HG02885 (cell line): ENCODE measurements around the gene DUSP11.
"Not testable (repeated sequence)": the region's sequence is repeated elsewhere in the genome, so short reads cannot be mapped to it uniquely, and the experiment has no call there.

ENCODE experiments used
- ATAC-seq: cut with Tn5 transposase; IDR thresholded peaks from one replicate; pipeline ENCODE4 v1.9.1; 2021; ENCODE audit warnings: mild to moderate bottlenecking; ENCODE audit not compliant: unreplicated experiment, poor library complexity

The DUSP11 gene

DNA sequence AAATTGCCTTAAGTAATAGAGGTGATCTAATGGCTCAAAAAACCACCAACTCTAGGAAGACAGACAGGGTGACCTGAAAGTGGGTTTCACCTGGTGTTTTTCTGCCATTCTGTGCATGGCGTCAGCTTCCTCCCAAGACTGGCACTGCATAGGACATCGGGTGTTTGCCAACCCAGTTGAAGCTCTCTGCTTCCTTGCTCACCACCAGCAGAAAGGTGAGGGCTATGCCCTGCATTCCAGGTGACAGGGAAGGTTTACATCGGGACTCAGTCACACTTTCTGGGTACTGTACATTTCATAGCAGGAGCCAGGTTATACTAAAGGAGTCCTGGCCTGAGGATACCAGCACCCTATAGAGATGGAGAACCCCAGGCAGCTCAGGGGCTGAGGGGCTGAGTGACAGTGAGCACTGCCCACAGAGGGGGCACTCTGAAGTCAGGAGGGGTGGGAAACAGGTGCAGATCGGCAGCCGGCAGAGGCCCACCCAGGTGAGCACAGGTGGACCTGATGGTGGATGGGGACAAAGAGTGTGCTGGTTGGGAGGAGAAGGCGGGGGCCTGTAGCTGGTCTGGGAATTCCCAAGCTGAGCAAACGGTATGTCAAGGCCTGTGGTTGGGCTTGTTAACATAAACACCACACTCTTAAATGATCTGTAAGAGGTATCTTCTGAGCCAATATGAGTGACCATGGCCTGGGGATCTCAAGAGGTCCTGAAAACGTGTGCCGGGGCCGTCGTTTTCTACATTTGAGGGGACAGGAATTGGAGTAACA, 60.9 kb downstream of the DUSP11 start:
- no peak for ATAC-seq

DNA sequence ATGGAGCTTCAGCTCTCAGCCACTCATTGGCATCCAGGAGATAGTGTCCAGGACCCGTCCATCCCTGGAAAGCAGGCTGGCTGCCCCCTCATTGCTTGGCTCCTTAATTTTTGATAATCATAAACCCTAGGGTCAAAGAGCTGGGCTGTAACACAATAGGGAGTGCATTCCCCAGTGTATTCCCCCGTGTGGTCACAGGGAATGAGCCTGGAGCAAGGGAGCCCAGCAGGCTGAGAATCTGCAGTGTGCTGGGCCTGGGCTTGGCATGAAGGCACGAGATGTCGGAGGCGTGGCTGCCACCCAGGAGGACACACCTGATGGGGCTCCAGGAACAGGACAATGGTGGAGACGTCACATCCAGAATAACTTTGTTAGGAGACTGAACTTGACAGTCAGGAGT, 61.5 kb downstream of the DUSP11 start:
- no peak for ATAC-seq

DNA sequence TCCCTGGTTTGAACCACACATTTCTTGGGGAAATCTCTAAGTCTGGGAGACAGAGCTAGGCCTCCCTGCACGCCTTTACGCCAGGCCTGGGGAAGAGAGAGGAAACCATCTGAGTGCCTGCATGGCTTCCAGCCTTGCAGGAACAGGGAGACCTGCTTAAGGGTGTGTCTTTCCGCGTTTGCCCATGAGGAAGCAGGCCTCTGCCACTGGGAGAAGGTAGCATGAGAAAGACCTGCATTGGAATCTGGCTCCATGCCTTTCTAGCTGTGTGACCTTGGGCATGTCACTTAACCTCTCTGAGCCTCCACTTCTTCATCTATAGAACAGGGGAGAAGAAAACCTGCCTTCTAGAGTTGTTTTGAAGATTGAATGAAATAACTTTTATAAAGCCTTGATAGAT, 62.2 kb downstream of the DUSP11 start:
- ATAC-seq, result not testable (repeated sequence)

DNA sequence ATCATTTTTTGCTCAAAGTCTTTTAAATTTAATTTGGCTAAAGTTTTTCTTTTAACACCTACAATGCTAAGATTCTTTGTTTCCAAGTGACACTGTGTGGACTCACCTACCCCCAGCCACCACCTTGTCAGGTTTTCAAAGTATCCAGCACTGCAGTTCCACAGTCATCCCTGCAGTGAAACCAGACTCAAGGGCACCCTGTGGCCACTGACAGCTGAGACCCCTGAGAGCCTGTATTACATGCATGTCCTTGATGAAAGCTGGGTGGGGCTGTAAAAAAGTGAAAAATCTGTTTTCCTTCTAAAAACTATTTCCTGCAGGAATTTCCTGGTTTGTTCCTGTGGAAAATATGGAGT, 62.7 kb downstream of the DUSP11 start:
- ATAC-seq, result no peak

DNA sequence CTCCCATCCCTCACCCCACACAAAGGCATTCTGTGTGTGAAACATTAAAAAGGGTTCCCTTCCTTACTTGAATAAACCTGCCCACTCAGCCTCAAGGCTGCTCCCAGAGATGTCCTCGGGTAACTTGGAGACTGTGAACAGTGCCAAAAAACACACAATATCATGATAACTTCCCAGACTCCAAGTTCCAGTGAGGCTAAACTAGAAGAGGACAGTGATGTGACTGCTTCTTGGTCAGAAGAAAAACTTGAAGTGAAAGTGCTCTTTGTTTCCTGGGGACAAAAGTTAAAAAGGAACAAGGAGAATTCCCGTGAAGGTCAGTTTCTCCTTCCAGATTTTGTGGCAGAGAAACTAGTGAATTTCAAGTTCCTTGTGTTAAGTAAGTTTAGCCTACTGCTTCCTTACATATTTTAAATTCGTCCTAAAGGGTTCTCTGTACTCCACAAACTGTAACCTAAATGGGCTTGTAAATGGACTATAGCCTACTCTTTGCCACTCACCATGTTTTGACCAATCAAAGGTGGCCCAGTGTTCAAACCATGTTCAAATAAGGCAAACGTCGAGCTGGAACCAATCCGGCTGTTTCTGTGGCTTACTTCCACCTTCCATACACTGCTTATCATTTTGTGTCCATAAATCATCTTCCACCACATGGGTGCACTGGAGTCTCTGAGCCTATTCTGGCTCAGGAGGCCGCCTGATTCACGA, 63.2 kb downstream of the DUSP11 start:
- no peak for ATAC-seq

DNA sequence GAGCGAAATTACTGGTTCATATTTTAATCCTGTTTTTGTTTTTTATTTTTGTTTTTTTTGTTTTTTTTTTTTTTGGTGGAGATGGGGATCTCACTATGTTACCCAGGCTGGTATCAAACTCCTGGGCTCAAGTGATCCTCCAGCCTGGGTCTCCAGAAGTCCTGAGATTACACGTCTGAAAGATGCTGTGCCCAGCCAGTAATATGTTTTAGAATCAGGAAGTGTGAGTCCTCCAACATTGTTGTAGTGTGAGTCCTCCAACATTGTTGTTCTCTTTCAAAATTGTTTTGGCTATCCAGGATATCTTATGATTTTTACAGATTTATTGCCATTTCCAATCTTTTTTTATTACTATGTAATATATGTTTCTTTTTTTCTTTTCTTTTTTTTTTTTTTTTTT, 65.8 kb downstream of the DUSP11 start:
- no peak for ATAC-seq
